GM12892 (cell line): ENCODE data around the gene MAPK8IP3.

ENCODE experiments used
- POLR2A ChIP-seq: IDR thresholded peaks from 2 replicates; pipeline ENCODE4 v1.6.1; 2011; ENCODE audit warnings: low read depth, low read length, control low read depth
- POLR2AphosphoS5 ChIP-seq: IDR thresholded peaks from 2 replicates; pipeline ENCODE4 v1.6.1; 2011; ENCODE audit warnings: low read depth, low read length, control low read depth

GRCh38 chr16:1690810-1691209 lies 15.2 kb upstream of the MAPK8IP3 start:
- TF ChIP-seq POLR2AphosphoS5 (no peak), POLR2A (no peak)
